Motor neuron (in vitro differentiated cells): ENCODE measurements around the gene NOX3. TPM values are rescaled to one million over a fixed set of nuclear protein-coding genes. Genes with fewer than 3 reads are reported as not detected.
A peak's percentile ranks its signal among the peaks of the same experiment; 100 is the strongest.

Experiments used
- ATAC-seq, 8 experiments: fragments of 200-7000 bp; cut with Tn5 transposase; replicated peaks in 6 of 8; 2 replicates each; pipeline ENCODE4 v1.8.0; 2021; ENCODE audit warnings: mild to moderate bottlenecking in 8 of 8, moderate library complexity in 8 of 8
- H3K27ac ChIP-seq, 2 donors: fragments of 250-450 bp; sonication (Bioruptor Pico); 2 replicates each; pipeline ENCODE4 v1.9.0; 2021; ENCODE audit warnings: antibody characterized with exemption in 2 of 2, mild to moderate bottlenecking in 2 of 2, moderate library complexity in 1 of 2
- H3K4me1 ChIP-seq, 2 donors: fragments of 250-450 bp; sonication (Bioruptor Pico); replicated peaks in 1 of 2; 2 replicates each; pipeline ENCODE4 v1.6.1; 2021; ENCODE audit warnings: antibody characterized with exemption in 2 of 2, mild to moderate bottlenecking in 2 of 2, moderate library complexity in 1 of 2
- H3K4me3 ChIP-seq, 5 donors: fragments of 250-450 bp; sonication (Bioruptor Pico); 2 replicates each; pipeline ENCODE4 v1.9.0; 2021; ENCODE audit warnings: antibody characterized with exemption in 5 of 5, mild to moderate bottlenecking in 5 of 5, moderate library complexity in 4 of 5
- WGBS, 10 experiments: fragments of 450-650 bp; shearing (Covaris generic); methylation state at CpG; one replicate each; pipeline ENCODE4 v1.0.0; 2022; 5-methylcytosine and 5-hydroxymethylcytosine counted together
- in situ Hi-C, 9 experiments: fragments of 400-800 bp; cut with MboI; loops; one replicate each; pipeline ENCODE4 v1.15.0; 2021; ENCODE audit warnings: low sequenced_read_pairs in 9 of 9, low pct_unique_long_range_greater_than_20kb in 2 of 9; ENCODE audit not compliant: unreplicated experiment in 9 of 9
- total RNA-seq, 8 experiments: library from RNA; unstranded; fragments of 300-600 nt; gene quantifications; 2 replicates each; pipeline versions ENCODE4 v1.2.3 to v1.2.4, GENCODE V29; 2022

Gene NOX3
- total RNA-seq, 8 experiments from 2014 or later: not detected

DNA sequence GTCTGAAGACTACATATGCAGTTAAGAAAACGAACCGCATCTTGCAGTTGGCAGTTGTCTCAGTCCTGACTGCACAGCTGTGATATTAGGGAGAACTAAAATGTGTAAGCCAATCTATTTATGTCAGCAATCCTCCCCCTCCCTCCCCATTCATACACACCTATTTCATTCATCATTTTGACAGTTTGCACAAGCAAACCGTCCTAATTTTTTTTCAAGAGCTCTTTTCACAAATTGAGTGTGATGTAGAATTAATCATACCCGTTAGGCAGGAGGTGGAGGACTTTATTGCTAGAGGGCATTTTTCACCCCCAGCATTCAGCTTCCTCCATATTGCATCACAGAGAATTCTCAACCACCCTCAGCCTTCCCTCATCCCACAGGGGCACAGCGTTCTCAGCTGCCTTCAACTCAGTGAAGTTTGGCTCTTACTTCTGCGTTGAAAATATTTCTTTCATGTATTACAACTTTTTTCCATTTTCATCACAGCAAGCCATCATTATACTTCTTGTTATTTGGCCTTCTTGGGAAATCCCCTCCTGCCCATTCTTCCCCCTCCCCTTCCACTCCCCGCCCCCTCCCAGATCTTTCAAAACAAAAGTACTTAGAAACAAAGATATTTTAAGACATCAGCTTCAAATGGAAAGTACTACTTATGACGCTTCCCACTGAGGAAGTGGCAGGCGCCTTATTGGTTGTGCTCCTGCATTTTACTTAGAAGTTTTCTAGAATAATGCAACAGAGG lies 37.5 kb downstream of the NOX3 start:
- in situ Hi-C loops: no loop called here
- Histone ChIP-seq H3K4me3 (no peak overlapping the region), H3K4me1 (peaks cover 11 to 30% of the 10 kb centered on the region in 2 donors), H3K27ac (no peak overlapping the region)
- WGBS, 10 experiments: 7 to 76% (median 58%) methylated on average over 2 to 6 of the region's 9 CpGs; no CpG with 5 or more reads in 1 of the 10 experiments
- peak; percentile 39 to 76 (median 64) for ATAC-seq

DNA sequence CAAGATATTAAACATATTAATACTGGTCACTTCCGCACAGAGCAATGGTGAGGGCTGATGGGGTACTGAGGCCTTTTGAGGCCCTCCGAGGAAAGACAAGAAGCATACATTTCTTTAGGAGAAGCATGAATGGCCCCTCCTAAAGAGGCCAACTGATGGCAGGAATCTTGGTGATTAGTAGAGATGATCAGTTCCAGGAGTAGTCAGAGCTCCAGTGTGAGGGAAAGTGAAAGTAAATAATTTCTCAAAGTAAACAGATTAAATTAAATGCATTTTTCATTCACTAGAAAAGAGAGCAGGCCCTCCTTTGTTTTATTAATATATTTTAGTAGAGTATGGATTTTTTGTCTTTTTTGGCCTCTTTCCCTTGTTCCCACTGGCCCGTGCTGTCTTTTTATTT lies 38.2 kb downstream of the NOX3 start:
- WGBS, 10 experiments: 60 to 96% (median 78%) methylated on average over 1 to 3 of the region's 3 CpGs; no CpG with 5 or more reads in 1 of the 10 experiments
- Histone ChIP-seq H3K4me3 (no peak overlapping the region), H3K4me1 (peaks cover 7 to 28% of the 10 kb centered on the region in 2 donors), H3K27ac (no peak overlapping the region)
- in situ Hi-C loops: no loop called here
- peak in 4 of 8 experiments; percentile 22 to 44 (median 32) for ATAC-seq

DNA sequence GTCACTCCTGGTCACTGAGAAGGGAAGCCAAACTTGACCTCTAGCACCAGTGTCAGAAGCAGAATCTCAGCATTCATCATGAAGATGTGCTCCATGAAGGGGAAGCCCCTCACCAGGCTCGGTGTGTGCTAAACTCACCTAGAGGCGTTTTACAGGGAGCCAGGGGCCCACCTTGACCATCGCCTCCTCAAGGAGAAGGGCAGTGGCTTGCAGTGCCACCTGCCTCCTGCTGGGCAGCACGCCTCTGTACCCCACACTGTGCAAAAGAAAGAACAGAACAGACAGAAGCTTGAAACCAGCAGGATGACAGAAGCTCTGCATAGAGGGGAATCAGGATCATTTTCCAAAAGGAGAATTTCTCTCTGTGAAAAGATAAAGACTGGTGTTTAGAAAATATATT lies 39.7 kb downstream of the NOX3 start:
- Histone ChIP-seq H3K4me1 (peaks cover 11 to 37% of the 10 kb centered on the region in 2 donors), H3K27ac (no peak overlapping the region), H3K4me3 (no peak overlapping the region)
- in situ Hi-C loops: no loop called here
- 90 to 100% (median 92%) methylated on average over 1 to 4 of the region's 4 CpGs; no CpG with 5 or more reads in 7 of the 10 experiments for WGBS, 10 experiments
- no peak for ATAC-seq

DNA sequence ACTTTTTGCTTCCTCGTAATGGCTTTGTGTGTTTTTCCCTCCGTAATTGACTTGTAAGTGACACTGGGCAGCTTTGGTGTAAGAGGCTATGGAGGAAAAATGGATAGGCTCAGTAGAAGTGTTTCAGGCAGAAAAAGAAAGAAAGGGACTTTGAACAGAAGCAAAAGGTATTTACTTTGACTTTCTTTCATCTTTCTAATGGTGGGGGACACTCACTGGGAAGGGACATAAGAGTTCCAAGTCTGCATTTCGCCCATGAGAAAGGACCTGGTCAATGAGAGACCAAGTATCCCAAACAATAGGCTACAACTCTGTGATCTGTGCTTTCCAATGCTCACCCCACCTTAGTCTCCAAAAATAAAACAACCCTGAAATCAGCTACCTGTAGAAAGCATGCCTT lies 41.6 kb downstream of the NOX3 start:
- in situ Hi-C loops: no loop called here
- Histone ChIP-seq H3K4me3 (no peak overlapping the region), H3K27ac (no peak overlapping the region), H3K4me1 (peaks cover 11 to 47% of the 10 kb centered on the region in 2 donors)
- ATAC-seq: no peak
- WGBS, 10 experiments: 26 to 100% (median 76%) methylated on average over 1 to 3 of the region's 3 CpGs

DNA sequence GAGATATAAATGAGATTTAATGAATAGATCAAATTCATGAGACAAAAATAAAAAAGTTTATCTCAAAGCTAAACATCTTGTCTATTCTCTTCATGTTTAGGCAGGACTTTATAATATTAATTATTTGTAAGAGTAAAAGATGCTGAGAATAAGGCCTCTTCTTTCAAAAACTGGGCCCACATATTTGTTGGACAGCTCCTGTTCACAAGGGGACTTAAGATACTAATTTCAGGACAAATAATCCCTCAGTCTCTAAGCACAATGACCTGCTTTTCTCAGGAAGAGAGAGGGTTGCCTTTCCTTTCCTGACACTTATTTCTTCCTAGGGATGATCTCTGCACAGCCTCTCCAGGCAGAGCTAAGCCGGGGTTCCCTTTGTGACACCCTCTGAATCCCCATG lies 43.3 kb downstream of the NOX3 start:
- Histone ChIP-seq H3K4me3 (no peak overlapping the region), H3K27ac (no peak overlapping the region), H3K4me1 (peaks cover 4 to 34% of the 10 kb centered on the region in 2 donors)
- WGBS, 10 experiments: 100% methylated on average over 1 of the region's 1 CpG; no CpG with 5 or more reads in 8 of the 10 experiments
- in situ Hi-C loops: no loop called here
- no peak for ATAC-seq

DNA sequence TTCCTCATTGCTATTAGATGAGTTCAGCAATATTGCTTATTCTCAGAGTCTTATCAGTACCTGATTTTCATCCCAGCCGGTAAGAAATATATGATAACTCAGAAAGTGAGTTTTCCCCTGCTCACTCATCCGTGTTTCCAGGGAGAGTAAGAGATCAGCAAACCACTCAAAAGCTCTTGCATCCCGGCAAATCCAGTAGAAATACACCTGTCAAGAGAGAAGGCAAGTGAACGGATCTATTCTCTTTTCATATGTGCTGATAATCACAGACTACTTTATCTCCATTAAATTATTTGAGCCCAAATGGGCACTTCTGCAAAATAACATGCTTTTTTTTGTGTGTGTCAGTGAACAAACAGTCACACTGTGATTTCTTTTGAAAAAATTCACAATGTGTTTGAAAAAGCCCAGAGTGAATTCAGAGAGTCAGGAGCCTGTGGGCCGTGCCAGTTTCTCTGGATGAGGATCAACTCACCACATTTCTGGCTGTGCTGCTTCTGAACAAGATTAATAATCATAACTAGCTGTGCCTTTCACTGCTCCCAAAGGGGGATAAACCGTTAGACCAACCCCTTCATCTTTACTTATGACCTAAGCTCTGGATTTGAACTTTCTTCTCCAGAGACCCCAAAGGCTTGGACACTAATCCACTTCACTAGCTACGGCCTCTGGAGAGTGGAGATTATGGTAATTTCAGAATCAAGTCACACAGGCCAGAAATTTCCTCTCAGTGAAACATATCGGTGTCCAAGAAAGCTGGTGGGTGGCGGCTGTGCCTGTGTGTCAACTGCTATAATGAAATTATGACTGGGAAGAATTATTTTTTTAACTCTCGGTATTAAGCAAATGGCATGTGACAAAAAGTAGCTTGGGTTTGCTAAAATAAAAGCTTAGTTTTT lies 44.2 kb downstream of the NOX3 start:
- ATAC-seq: peak in 4 of 8 experiments; percentile 46 to 70 (median 54)
- 46 to 90% (median 74%) methylated on average over 2 to 8 of the region's 10 CpGs for WGBS, 10 experiments
- no peak overlapping the region for H3K4me3 ChIP-seq
- no peak overlapping the region for H3K27ac ChIP-seq
- peaks cover 4 to 34% of the 10 kb centered on the region in 2 donors for H3K4me1 ChIP-seq
- in situ Hi-C loops: no loop called here

DNA sequence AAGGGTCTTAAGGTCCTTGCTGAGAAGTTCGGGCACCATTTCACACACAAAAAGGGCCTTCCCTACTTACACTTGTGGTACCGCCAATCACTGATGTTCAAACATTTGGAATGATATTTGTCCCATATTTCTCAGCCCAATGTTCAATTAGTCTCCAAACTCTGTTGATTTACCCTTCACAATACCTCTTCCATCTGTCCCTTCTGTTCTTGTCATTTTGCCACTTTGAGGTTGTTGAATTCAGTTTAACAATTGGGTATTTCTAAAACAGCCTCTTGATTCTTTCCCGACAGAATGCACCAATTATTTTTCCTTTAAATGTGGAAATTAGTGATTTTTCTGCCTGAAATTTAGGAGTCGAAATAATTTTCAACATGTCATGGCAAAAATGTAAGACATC lies 46.2 kb downstream of the NOX3 start:
- ATAC-seq: no peak
- in situ Hi-C loops: no loop called here
- no peak overlapping the region for H3K27ac ChIP-seq
- H3K4me1 ChIP-seq: peaks cover 4 to 34% of the 10 kb centered on the region in 2 donors
- H3K4me3 ChIP-seq: no peak overlapping the region
- WGBS, 10 experiments: 67 to 100% (median 92%) methylated on average over 1 to 4 of the region's 4 CpGs

DNA sequence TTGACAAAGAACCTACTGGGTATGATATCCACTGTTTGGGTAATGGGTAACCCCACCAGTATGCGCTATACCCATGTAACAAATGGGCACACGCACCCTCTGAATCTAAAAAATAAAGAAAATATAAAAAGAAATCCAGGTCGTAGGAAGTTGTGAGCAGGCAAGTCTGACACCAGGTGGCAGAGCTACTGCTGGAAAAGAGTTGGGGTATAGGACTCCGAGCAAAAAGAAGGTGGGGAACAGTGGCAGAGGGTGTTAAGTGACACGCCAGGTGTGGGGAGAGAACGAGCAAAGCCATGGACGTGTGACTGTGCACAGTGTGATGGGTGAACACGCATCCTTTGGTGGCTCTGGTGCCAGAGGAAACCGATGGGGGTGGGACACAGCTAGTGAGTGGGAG lies 46.7 kb downstream of the NOX3 start:
- no peak overlapping the region for H3K27ac ChIP-seq
- peaks cover 4 to 34% of the 10 kb centered on the region in 2 donors for H3K4me1 ChIP-seq
- no peak overlapping the region for H3K4me3 ChIP-seq
- WGBS, 10 experiments: 60 to 100% (median 90%) methylated on average over 1 to 7 of the region's 9 CpGs; no CpG with 5 or more reads in 2 of the 10 experiments
- in situ Hi-C loops: no loop called here
- no peak for ATAC-seq

DNA sequence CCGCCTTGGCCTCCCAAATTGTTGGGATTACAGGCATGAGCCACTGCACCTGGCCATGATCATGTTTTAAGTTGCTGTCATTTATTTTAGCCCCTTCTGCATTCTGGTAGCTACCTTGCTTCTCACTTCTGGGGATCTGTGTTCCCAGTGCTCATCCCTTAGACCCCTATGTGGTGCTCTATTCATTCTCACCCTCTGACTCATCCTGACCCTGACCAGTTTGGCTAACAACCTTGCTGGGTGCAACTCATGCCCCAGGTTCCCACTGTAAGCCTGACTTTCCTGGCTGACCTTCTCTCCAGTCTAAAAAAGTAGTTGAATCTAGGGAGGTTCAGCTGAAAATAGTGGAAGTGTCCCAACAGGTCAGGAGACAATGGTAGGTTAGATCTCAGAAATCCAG lies 47.4 kb downstream of the NOX3 start:
- WGBS, 10 experiments: 100% methylated on average over 1 of the region's 1 CpG; no CpG with 5 or more reads in 7 of the 10 experiments
- ATAC-seq: no peak
- no peak overlapping the region for H3K27ac ChIP-seq
- H3K4me3 ChIP-seq: no peak overlapping the region
- peaks cover 4 to 28% of the 10 kb centered on the region in 2 donors for H3K4me1 ChIP-seq
- in situ Hi-C loops: no loop called here

DNA sequence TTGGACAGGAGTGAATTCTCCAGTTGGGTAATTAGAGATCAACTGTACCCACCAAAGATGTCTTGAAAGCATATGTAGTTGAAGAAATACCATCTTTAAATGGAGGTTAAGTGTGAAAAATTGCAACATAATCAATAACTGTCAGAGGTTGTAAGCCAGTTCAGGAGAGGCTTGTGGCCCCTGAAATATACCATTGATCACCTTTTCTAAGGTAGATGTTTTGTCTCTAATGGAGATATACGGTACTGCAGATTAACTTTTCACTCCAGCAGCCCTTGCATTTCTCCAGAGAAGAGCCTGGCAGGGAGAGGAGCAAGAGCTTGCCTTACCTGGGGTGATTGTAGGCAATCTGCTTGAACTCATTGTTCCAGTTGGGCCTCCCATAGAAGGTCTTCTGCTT lies 48.8 kb downstream of the NOX3 start:
- ATAC-seq: no peak
- 60 to 100% (median 83%) methylated on average over 1 of the region's 1 CpG; no CpG with 5 or more reads in 5 of the 10 experiments for WGBS, 10 experiments
- Histone ChIP-seq H3K4me3 (no peak overlapping the region), H3K4me1 (peaks cover 4 to 19% of the 10 kb centered on the region in 2 donors), H3K27ac (no peak overlapping the region)
- in situ Hi-C loops: no loop called here

DNA sequence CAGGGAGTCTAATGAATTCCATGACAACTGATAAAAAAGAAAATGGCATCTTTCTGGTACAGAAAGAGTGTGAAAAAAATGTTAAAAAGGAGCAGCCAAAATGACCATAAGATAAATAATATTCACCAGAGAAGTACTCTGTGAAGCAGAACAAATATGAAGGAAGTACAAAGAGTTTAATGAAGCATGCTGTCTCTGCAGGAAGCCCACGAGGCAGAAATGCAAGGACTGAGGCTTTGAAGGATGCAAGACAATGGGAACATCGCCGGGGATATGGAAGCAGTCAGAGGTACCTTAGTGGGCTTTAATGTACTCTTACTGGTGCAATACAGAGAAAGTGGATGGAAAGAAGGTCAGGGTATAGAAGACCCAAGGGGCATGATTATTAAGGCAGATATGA lies 50.7 kb downstream of the NOX3 start:
- in situ Hi-C loops: no loop called here
- 0 to 91% (median 40%) methylated on average over 1 to 3 of the region's 3 CpGs; no CpG with 5 or more reads in 2 of the 10 experiments for WGBS, 10 experiments
- Histone ChIP-seq H3K4me1 (peaks cover 0 to 3% of the 10 kb centered on the region in 2 donors), H3K27ac (no peak overlapping the region), H3K4me3 (no peak overlapping the region)
- ATAC-seq: no peak

DNA sequence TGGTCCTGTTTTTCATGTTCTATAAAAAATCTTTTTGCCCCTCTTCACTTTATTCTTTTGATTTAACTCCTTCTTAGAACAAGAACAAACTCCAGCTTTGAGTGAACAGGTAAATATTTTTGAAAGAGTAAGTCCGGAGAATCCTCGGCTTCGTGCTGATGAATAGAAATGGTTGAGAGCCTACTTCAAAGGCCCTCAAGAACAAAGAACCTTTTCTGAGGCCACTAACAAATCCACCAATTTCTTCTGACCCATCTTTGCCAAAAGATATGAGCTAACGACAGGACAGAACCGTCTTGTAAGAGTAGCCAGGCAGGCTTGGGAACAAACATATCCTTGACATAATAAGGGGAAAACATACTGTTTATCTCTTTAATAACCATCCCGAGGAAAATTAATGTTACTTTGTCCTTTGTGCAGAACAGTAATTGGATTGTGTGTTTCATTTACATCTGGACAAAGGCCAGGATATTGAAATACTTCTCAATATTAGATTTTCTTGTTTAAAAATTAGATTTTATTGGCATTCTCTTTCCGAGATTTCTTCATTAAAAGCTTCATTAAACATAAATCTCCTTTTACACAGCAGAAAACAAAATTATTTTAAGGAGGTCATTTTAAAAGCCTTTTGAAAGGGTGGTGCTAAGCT lies 52.9 kb downstream of the NOX3 start:
- 55 to 88% (median 80%) methylated on average over 1 to 7 of the region's 7 CpGs for WGBS, 10 experiments
- Histone ChIP-seq H3K4me1 (peaks cover 0 to 13% of the 10 kb centered on the region in 2 donors), H3K4me3 (no peak overlapping the region), H3K27ac (no peak overlapping the region)
- in situ Hi-C loops: no loop called here
- ATAC-seq: peak in 1 of 8 experiments; percentile 15

DNA sequence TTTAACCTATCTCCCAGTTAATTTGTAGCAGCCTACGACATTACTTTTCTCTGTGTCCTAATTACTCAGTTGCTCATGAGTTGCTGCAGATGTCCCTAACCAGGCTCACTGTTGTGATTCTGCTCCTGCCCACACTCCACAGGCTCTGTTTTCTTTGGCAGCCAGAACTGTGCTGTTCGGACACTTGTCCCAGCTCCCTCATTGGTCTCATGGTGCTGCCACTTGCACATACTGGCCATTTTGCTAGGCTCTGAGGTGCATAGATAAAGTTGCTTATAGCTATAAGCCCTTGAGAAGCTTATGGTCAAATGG lies 55.0 kb downstream of the NOX3 start:
- 18 to 100% (median 84%) methylated on average over 1 to 2 of the region's 2 CpGs; no CpG with 5 or more reads in 1 of the 10 experiments for WGBS, 10 experiments

More for the DNA sequence above, 55.0 kb downstream of the NOX3 start:
- H3K4me1 ChIP-seq: peaks cover 0 to 13% of the 10 kb centered on the region in 2 donors
- no peak overlapping the region for H3K27ac ChIP-seq
- no peak overlapping the region for H3K4me3 ChIP-seq
- in situ Hi-C loops: no loop called here
- ATAC-seq: no peak
